HPDE6-E6E7 (cell line): ENCODE measurements around the gene PBX2.
"Not testable (repeated sequence)": the region's sequence is repeated elsewhere in the genome, so short reads cannot be mapped to it uniquely, and the experiment has no call there.

Experiments used
- DNase-seq: peaks from one replicate; pipeline ENCODE4 v3.0.0; 2011; ENCODE audit warnings: missing footprints; ENCODE audit errors: extremely low spot score

The PBX2 gene, protein sequence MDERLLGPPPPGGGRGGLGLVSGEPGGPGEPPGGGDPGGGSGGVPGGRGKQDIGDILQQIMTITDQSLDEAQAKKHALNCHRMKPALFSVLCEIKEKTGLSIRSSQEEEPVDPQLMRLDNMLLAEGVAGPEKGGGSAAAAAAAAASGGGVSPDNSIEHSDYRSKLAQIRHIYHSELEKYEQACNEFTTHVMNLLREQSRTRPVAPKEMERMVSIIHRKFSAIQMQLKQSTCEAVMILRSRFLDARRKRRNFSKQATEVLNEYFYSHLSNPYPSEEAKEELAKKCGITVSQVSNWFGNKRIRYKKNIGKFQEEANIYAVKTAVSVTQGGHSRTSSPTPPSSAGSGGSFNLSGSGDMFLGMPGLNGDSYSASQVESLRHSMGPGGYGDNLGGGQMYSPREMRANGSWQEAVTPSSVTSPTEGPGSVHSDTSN

DNA sequence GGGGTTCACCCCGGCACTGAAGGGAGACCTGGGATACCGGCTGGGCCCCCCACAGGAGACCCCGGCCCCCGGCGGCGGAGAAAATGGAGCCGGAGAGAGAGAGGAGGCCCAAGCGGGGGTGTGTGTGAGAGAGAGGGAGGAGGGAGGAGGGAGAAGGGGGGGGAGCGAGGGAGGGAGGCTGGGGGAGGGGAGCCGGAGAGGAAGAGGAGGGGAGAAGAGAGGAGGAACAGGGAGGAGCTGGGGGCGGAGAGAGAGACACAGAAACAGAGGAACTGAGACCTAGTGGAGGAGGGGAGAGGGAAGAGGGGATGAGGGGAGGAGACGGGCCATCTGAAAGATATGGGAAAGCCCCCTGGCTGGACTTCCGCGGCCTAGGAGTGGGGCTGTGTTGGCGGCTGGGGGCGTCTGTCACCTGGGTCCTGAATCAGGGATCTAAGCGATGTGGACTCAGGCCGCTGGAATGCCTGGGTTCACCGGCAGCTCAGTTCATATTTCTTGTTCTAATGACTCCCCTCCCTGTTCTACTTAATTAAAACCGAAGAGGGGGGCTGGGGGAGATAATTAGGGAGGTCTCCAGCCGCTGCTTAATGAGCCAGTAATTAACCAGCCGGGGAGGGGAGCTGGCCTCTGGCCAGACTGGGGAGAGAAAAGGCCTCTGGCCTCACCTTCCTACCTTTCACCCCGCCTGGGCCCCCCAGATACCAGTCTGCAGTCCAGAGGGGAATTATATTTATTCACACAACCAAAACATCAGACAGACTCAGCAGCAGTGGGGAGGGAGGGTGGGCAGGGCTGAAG, at the start of gene PBX2:
Gene PBX2, minus strand, starts transcription at position 149 of the 798 bp plus-strand sequence. CDS start 287 bp downstream, outside the sequence.
- peak; percentile 58 for DNase-seq

DNA sequence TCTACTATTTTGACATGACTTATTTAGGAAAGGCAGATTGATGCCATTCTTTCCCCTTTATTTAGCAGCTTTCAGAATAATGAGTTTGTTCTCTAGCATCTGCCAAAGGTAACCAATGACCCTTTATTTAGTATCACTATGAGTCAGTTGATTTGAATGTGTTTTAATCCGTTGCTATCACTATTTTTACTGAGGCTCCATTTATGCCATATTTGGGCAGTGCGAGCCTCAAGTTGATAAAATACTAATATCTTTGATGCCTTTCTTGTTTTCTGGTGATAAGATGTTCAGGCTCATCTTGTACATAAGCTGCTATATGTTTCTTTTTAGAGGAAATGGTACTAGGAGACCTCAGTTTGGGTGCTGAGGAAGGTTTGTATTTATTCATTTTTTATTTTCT, 49.5 kb upstream of the PBX2 start:
- DNase-seq, result no peak

DNA sequence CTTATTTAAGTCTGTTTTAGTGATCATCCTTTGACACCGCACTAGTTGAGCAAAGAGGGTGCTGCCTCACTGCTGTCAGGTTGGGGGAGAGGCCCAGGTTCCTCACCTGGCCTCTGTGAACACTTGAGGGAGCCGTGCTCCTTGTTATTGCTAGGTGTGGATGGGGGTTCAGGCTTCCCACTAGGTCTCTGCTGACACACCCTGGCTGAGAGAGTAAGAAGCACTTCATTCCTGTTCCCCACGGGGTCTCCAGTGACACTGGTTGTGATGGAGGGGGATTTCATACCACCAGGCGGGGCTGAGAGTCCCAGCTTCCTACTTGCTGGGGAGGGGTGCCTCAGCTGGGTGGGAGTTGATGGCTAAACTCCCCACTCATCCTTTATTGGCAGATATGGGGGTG, 44.9 kb upstream of the PBX2 start:
- no peak for DNase-seq

DNA sequence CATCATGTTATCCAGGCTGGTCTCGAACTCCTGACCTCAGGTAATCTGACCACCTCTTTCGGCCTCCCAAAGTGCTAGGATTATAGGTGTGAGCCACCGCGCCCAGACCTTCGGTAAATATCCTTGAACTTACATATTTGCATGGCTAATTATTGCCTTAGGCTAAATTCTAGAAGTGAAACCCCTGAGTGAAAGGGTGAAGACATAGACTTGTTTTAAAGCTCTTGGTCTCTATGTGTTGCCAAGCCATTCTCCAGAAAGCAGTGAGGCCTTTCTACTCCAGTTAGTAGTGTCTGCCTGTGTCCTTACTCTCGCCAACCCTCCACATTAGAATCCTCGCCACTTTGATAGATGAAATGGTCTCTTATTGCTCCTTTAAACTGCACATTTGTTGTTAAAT, 36.4 kb upstream of the PBX2 start:
- DNase-seq, result no peak

DNA sequence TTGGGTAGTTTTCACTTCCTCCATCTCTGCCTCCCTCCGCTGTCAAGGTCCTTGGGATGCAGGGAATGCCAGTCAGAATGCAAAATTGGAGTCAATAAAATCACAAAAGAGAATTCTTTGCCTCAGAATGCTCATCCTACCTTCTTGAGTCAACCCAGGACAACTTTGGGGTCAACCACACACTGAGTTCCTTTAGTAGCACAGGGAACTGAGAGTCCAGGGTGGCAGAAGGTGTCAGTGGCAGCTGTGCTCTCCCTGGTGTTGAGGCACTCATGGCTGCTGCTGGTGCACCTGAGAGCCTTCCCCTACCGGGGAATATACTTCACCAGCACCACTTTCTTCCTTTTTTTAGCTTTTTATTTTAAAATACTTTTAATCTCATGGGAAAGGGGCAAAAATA, 34.7 kb upstream of the PBX2 start:
- DNase-seq, result no peak

DNA sequence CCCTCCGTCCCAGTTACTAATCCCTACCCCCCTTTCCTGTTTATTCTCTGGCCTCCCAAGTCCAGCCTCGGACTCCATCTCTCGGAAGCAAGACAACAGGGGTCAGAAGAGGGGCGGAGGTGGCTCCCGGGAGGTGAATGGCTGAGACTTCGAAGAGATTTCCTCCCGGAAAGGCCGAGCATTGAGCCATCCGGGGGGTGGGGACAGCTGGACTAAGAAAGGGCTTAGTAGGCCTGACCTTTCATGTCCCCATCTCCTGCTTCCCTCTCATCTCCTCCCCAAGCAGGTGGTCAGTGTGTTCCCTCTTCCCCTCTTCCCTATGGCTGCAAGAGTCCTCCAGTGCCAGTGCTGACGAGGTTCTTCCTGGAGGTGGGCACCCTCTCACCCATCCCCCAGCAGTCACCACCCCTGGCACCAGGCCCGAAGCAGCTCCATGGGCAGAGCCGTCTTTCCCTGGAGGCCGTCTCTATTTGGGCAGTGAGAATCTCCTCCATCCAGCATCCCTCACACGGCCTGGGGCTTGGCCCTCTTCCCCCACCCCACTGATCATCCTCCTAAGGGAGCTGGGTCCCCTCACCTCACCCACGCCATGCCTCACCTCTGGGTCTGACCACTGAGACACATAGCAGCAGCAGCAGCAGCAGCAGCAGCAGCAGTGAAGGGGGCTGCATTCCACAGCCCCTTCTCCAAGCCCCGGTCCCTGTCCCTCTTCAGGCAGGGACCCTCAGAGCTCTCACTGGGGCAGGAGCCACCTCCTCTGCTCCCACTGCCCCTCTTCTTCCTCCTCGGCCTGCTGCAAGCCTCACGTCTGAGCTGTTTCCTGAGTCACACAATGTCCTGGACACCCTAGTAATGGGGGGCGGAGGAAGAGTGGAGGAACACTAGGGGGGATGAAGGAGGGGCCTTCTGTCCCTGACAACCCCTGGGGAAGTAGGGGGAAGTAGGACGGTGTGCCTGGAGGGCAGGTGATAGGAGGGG, 33.5 kb upstream of the PBX2 start, which contains the start of gene NOTCH4:
Gene NOTCH4, minus strand, starts transcription at position 810 of the 978 bp plus-strand sequence. Its CDS starts 139 bp downstream, at position 671.
- no peak for DNase-seq

DNA sequence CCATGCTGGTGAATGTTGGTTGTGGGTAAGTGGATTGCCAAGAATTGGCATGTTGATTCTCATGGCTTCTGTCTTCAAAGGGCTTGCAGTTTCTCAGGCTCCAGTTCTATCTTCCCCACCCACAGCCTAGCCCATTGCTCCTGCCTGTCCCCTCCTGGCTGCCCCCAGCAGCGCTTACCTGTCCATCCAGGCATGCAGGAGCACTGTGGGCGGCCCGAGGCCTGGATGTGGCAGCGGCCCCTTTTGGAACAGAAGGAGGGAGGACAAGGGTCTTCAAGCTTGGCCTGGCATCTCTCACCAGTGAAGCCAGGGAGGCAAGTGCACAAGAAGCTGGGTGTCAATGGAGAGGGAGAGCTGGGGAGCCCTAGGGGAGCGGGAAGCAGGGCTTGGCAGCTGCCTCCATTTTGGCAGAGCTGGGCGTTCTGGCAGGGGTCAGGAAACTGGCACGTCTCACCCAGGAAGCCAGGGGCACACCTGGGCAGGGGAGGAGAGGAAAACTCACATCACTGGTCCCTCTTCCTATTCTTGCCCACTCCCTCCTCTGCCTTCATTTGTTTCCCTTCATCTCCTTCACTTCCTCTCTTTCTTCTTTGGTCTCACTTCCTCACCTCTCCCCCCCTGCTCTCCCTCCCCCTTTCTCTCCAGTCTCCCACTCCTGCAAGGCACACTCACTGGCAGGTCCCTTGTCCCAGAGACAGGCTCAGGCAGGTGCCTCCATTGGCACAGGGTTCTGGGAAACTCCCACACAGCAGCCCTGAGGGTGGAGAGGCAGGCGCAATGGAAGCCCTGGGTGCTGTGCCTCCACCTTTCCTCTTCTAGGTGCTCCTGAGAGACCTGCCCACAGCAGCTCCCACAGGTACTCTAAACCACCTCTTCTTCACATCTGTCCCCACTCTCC, 32.6 kb upstream of the PBX2 start:
- DNase-seq, result no peak

DNA sequence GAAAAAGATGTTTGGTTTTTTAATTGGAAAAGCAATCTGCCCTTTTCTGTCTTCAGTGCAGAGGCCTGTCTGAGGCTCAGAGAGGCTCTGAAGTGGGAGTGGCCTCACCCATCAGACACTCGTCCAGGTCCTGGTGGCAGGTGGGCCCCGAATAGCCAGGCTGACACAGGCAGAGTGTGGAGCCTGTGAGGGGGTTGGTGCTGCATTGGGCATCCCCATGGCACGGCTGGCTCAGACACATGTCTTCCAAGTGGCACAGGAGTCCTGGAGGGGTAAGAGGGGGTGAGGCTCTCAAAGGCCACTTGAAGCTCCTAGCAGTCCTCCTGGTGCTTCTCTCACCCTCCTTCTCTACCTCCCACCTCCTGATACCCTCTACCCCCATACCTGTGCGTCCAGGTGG, 30.0 kb upstream of the PBX2 start:
- no peak for DNase-seq

DNA sequence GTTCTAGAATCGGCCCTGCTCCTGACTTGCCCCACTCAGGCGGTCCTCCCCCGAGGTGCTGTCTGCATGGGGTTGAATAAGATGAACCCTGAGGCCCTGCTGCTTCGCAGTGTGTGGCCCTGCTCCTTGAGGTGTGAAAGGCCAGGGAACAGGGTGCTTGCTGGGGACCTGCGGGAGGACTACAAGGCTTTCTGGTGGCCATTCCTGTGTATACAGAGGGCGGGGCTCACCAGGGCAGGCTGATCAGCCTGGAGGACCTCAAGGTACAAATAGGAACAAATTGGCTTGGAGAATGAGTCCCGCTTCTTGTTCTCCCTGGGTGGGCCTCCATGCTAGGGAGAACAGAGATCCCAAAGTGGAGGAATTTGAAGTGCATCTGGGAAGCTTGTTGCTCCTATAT, 28.2 kb upstream of the PBX2 start:
- DNase-seq, result no peak

DNA sequence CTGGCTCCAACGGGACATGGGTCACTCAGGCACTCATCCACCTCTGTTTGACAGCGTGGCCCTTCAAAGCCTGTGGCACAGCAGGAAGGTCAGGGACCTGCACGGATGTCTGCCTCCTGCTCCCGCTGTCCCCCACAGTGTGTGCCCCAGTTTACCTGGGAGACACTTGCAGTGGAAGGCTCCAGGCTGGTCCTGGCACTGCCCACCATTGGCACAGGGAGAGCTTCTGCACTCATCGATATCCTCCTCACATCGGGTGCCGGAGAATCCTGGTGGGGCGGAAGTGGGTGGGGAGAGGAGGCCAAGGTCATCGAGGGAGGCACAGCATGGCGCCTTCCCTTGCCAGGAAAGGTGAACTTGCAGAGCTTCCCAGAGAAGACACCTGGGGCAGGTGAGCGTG, 27.0 kb upstream of the PBX2 start:
- DNase-seq, result no peak

DNA sequence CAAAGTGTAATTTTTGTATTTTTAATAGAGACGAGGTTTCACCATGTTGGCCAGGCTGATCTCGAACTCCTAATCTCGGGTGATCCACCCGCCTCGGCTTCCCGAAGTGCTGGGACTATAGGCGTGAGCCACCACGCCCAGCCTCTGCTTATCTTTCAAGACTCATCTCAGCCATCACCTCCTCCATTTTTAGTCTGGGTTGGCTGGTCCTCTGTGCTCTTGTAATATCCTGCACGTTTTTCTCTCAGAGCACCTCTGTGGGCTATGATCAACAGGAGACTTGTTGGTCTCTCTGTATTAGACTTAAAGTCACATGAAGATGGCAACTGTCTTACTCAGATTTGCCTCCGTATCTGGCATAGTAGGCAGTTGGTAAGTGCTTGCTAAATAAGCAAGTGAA, 26.3 kb upstream of the PBX2 start:
- DNase-seq, result no peak

DNA sequence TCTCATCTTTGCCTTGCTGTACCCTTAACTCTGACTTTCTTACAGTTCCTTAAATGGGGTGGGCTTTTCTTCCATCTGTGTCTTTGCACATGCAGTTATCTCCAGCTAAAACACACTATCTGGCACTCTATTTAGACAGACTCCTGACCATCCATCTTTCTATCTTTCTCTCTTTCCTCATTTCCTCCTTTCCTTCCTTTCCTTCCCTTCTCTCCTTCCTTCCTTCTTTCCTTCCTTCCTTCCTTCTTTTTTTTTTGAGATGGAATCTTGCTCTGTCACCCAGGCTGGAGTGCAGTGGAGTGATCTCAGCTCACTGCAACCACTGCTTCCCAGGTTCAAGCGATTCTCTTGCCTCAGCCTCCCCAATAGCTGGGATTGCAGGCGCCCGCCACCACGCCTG, 25.6 kb upstream of the PBX2 start:
- DNase-seq, result no peak

DNA sequence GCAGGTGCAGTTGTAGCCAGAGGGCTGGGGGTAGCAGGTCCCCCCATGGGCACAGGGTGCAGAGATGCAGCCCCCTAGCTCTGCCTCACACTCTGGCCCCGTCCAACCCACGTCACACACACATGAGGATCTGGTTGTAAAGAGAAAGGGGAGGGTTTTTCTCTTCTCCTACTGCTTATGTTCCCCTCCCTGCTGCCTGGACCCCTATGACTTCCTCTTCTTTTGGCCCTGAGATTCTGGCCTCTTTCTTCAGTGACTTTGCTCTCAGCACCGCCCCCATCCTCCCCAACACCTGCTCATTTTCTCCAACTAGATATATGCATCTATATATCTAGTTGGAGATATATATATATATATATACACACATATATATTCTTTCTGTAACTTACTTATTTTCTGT, 24.1 kb upstream of the PBX2 start:
- DNase-seq, result no peak

DNA sequence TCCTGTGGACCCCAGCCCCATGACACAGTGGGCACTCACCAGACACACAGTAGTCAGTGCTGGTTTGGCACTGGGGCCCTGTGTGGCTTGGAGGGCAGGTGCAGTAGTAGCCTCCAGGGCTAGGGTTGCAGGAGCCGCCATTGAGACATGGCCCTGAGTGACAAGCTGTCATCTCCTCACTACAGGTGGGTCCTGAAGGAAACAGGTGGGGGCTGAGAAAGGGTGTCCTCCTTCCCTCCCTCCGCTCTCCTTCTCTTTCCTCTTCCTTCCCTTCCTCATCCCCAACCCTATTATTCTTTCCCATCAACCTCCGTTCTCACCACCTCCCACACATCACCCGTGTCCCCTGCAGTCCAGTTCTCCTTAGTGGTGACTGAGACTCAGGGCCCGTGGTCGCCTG, 23.6 kb upstream of the PBX2 start:
- no peak for DNase-seq

DNA sequence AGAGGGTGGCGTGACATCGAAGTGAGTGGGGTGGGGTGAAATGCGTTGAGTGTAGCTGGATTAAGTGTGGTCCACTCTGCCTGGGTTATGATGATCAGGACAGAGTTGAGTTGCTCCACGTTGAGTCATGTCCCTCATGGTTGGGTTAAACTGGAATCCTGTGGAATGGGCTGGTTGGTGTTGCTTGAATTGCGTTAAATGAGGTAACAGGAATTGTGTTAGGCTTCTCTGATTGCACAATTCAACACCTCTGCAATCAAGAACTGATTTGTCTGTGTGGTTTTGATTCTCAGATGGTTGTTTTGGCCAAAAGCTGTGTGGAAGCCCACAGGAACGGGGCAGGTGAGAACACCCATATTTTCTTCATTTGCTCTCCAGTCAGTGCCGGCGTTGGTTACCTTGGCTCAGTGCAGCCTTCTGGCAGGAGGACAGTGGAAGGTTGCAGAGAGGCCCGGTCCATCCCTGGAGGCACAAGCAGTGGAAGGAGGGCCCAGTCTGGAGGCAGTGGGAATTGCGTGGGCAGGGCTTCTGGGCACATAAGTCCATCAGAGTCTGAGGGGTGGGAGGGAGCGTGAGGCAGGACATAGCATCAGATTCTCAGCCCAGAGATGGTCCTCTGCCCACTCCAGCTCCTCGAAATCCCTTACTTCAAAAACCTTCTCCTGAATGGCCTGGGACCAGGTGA, 22.2 kb upstream of the PBX2 start:
- no peak for DNase-seq

DNA sequence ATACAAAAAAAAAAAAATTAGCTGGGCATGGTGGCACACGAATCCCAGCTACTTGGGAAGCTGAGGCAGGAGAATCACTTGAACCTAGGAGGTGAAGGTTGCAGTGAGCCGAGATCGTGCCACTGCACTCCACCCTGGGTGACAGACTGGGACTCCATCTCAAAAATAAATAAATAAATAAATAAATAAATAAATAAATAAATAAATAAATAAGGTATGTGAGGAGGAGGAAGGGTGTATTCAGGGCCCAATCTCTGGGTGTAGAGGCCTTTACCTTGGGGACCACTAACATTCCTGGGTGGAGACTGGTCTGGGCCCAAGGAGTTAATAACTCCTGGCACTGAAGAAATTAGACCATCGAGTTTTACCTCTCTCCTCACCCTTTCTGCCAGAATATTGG, 21.4 kb upstream of the PBX2 start:
- DNase-seq, result not testable (repeated sequence)

DNA sequence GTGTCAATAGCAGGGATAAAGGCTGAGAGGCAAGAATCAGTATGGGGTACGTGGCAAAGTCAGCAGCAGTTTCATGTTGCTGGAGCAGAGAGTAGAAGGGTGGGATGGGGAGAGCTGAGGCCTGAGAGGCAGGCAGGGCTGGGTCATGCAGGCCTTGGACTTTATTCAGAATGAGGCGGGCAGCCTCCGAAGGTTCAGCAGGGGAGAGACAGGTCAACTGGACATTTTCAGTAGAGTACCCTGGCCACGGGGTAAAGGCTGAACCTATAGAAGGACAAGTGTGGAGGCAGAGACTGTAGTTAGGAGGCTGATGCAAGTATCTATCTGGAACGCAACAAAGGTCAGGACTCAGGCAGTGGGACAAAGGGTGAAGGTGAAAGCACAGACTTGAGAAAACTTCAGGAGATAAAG, 20.2 kb upstream of the PBX2 start:
- DNase-seq, result no peak

DNA sequence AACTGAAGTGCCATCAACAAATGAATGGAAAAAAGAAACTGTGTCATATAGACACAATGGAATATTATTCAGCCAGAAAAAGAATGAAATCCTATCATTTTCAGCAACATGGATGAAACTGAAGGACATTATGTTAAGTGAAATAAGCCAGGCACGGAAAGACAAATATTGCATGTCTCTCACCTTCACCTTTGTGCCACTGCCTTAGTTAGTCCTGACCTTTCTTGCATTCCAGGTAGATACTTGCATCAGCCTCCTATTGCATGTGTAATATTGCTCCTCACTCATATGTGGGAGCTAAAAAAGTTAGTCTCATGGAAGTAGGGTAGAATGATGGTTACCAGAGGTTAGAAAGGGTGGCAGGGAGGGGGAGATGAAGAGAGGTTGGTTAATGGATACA, 19.0 kb upstream of the PBX2 start:
- DNase-seq, result no peak

DNA sequence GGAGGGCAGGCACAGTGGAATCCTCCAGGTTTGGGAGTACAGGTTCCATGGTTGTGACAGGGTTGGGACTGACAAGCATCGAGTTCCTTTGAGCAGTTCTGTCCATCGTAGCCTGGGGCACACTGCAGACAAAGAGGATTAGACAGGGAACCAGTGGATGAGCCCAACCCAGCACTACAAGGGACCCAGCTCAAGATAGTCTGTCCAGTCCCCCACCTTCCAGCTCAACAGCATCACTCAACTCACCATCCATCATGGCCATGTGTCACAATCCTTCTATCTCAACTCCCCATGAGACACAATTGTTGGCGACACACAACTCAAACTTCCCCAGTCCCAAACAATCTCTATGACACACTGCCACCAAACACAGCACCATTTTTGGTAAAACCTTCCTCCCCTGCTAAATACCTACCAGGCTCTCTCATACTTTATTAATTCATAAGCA, 14.3 kb upstream of the PBX2 start:
- DNase-seq, result no peak
